ENCODE results near the gene FHIT.
"Not testable (repeated sequence)": the region's sequence is repeated elsewhere in the genome, so short reads cannot be mapped to it uniquely, and the experiment has no call there.

The FHIT gene

GRCh38 chr3:61055447-61055846 lies 195.8 kb downstream of the FHIT start:
- no peak overlapping the region for H2AFZ ChIP-seq
- no peak for TF ChIP-seq CTCF (IDR thresholded peaks at IDR 0.05)
- peaks cover 7% of the 10 kb centered on the region for H3K4me1 ChIP-seq

GRCh38 chr3:61053781-61054496 lies 197.3 kb downstream of the FHIT start:
- Histone ChIP-seq H3K4me3 (ENCODE audit: low read depth, low read length) (no peak overlapping the region), H3K79me2 (peaks cover 4% of the 10 kb centered on the region), H2AFZ (no peak overlapping the region), H3K9ac (no peak overlapping the region), H3K4me1 (peaks cover 7% of the 10 kb centered on the region), H3K36me3 (ENCODE audit: control insufficient read depth, insufficient read depth, low read length) (no peaks in the 10 kb centered on the region), H3K27me3 (ENCODE audit: control insufficient read depth, insufficient read depth, low read length) (no peaks in the 10 kb centered on the region), H3K4me2 (ENCODE audit: low read length) (no peak overlapping the region), H3K27ac (no peak overlapping the region), H3K9me3 (ENCODE audit: control insufficient read depth, low read length) (no peaks in the 10 kb centered on the region)
- TF ChIP-seq CTCF (IDR thresholded peaks at IDR 0.05), result no peak

More at GRCh38 chr3:61055447-61055846, 195.8 kb downstream of the FHIT start:
- Histone ChIP-seq H3K27me3 (ENCODE audit: control insufficient read depth, insufficient read depth, low read length) (no peaks in the 10 kb centered on the region), H3K27ac (no peak overlapping the region), H3K9me3 (ENCODE audit: control insufficient read depth, low read length) (no peaks in the 10 kb centered on the region), H3K4me3 (ENCODE audit: low read depth, low read length) (no peak overlapping the region), H3K9ac (no peak overlapping the region), H3K36me3 (ENCODE audit: control insufficient read depth, insufficient read depth, low read length) (no peaks in the 10 kb centered on the region), H3K79me2 (peaks cover 4% of the 10 kb centered on the region), H3K4me2 (ENCODE audit: low read length) (no peak overlapping the region)

- no peaks in the 10 kb centered on the region for H3K9me3 ChIP-seq (ENCODE audit: control insufficient read depth, low read length)
Measured at GRCh38 chr3:61052851-61053250, 198.4 kb downstream of the FHIT start.

GRCh38 chr3:61051666-61052065 lies 199.6 kb downstream of the FHIT start:
- H3K79me2 ChIP-seq, result peaks cover 4% of the 10 kb centered on the region
- no peak overlapping the region for H3K27ac ChIP-seq
- H3K9ac ChIP-seq, result no peak overlapping the region
- H3K4me2 ChIP-seq (ENCODE audit: low read length), result no peak overlapping the region
- H3K36me3 ChIP-seq (ENCODE audit: control insufficient read depth, insufficient read depth, low read length), result no peaks in the 10 kb centered on the region
- no peak for TF ChIP-seq CTCF (IDR thresholded peaks at IDR 0.05)
- H3K9me3 ChIP-seq (ENCODE audit: control insufficient read depth, low read length), result no peaks in the 10 kb centered on the region
- H3K4me1 ChIP-seq, result peaks cover under 1% of the 10 kb centered on the region
- no peak overlapping the region for H2AFZ ChIP-seq
- no peak overlapping the region for H3K4me3 ChIP-seq (ENCODE audit: low read depth, low read length)
- H3K27me3 ChIP-seq (ENCODE audit: control insufficient read depth, insufficient read depth, low read length), result no peaks in the 10 kb centered on the region

More at GRCh38 chr3:61052851-61053250, 198.4 kb downstream of the FHIT start:
- H3K27me3 ChIP-seq (ENCODE audit: control insufficient read depth, insufficient read depth, low read length), result no peaks in the 10 kb centered on the region
- no peaks in the 10 kb centered on the region for H3K36me3 ChIP-seq (ENCODE audit: control insufficient read depth, insufficient read depth, low read length)
- peaks cover 4% of the 10 kb centered on the region for H3K79me2 ChIP-seq
- no peak overlapping the region for H2AFZ ChIP-seq
- H3K4me1 ChIP-seq, result peaks cover 7% of the 10 kb centered on the region
- H3K27ac ChIP-seq, result no peak overlapping the region
- H3K9ac ChIP-seq, result no peak overlapping the region
- H3K4me2 ChIP-seq (ENCODE audit: low read length), result no peak overlapping the region
- H3K4me3 ChIP-seq (ENCODE audit: low read depth, low read length), result no peak overlapping the region
- TF ChIP-seq CTCF (IDR thresholded peaks at IDR 0.05), result no peak

GRCh38 chr3:61045169-61045568 lies 206.1 kb downstream of the FHIT start:
- not testable (repeated sequence) for H3K79me2 ChIP-seq; H3K9me3 ChIP-seq (ENCODE audit: control insufficient read depth, low read length); H3K4me1 ChIP-seq

More at GRCh38 chr3:61045169-61045568, 206.1 kb downstream of the FHIT start:
- not testable (repeated sequence) for H3K36me3 ChIP-seq (ENCODE audit: control insufficient read depth, insufficient read depth, low read length); H3K9ac ChIP-seq; H3K27me3 ChIP-seq (ENCODE audit: control insufficient read depth, insufficient read depth, low read length); H3K4me2 ChIP-seq (ENCODE audit: low read length); H3K4me3 ChIP-seq (ENCODE audit: low read depth, low read length); H3K27ac ChIP-seq; H2AFZ ChIP-seq
